HL-60 (cell line): Measurements from ENCODE around the gene HECTD4.

Experiments
- DNase-seq, 2 experiments: peaks; one replicate each; pipeline ENCODE4 v3.0.0-alpha.2; 2010 to 2020; ENCODE audit warnings: low read depth in 1 of 2, low spot score in 1 of 2
- H3K27ac ChIP-seq: fragments of 250-450 bp; sonication (Bioruptor Pico); replicated peaks from 2 replicates; pipeline ENCODE4 v1.5.1; 2020; ENCODE audit warnings: mild to moderate bottlenecking, moderate library complexity
- H3K27me3 ChIP-seq: fragments of 250-450 bp; sonication (Bioruptor Pico); 2 replicates; pipeline ENCODE4 v1.5.1; 2021; ENCODE audit warnings: mild to moderate bottlenecking, moderate library complexity; ENCODE audit not compliant: insufficient read depth, poor library complexity, severe bottlenecking
- H3K4me3 ChIP-seq: replicated peaks from 2 replicates; pipeline ENCODE4 v1.5.1; 2011; ENCODE audit warnings: mild to moderate bottlenecking, control low read depth, low read length; ENCODE audit not compliant: insufficient read depth
- CTCF ChIP-seq: IDR thresholded peaks from one replicate; pipeline ENCODE4 v1.5.1; 2011; ENCODE audit warnings: low read length, control low read depth, inconsistent platforms; ENCODE audit not compliant: insufficient read depth
- GABPA ChIP-seq: IDR thresholded peaks from 2 replicates; pipeline ENCODE4 v1.6.1; 2012; ENCODE audit warnings: low read depth
- POLR2AphosphoS5 ChIP-seq: IDR thresholded peaks from 2 replicates; pipeline ENCODE4 v1.6.1; 2012; ENCODE audit warnings: low read depth
- REST ChIP-seq: IDR thresholded peaks from 2 replicates; pipeline ENCODE4 v1.6.1; 2012; ENCODE audit warnings: low read depth; ENCODE audit not compliant: insufficient replicate concordance
- SPI1 ChIP-seq: IDR thresholded peaks from 2 replicates; pipeline ENCODE4 v1.6.1; 2012; ENCODE audit warnings: low read depth, mild to moderate bottlenecking, borderline replicate concordance

Gene HECTD4

GRCh38 chr12:112194601-112195247 is 187.5 kb downstream of the HECTD4 start:
- no peaks in the 10 kb centered on the region for H3K27me3 ChIP-seq

GRCh38 chr12:112192475-112192874 is 189.8 kb downstream of the HECTD4 start:
- H3K4me3 ChIP-seq, result no peak overlapping the region
- H3K27me3 ChIP-seq, result no peaks in the 10 kb centered on the region
- H3K27ac ChIP-seq, result no peak overlapping the region
- no peak for TF ChIP-seq GABPA
- TF ChIP-seq SPI1, result no peak
- TF ChIP-seq POLR2AphosphoS5, result no peak
- TF ChIP-seq REST, result no peak
- no peak for TF ChIP-seq CTCF
- DNase-seq, result no peak

More at GRCh38 chr12:112194601-112195247, 187.5 kb downstream of the HECTD4 start:
- Histone ChIP-seq H3K27ac (no peak overlapping the region), H3K4me3 (no peak overlapping the region)
- no peak for DNase-seq
- TF ChIP-seq POLR2AphosphoS5 (no peak), SPI1 (no peak), CTCF (no peak), REST (no peak)

GRCh38 chr12:112191840-112192321 is 190.3 kb downstream of the HECTD4 start:
- H3K27ac ChIP-seq, result no peak overlapping the region
- no peak for DNase-seq
- no peak overlapping the region for H3K4me3 ChIP-seq
- TF ChIP-seq SPI1, result no peak
- TF ChIP-seq REST, result no peak
- H3K27me3 ChIP-seq, result no peaks in the 10 kb centered on the region
